VCaP (cell line): Measurements from ENCODE around the gene CHRNA9.
A peak's percentile ranks its signal among the peaks of the same experiment; 100 is the strongest.

Experiments
- H3K27ac ChIP-seq: fragments of 450-650 bp; 2 replicates; pipeline ENCODE4 v1.5.1; 2017
- TF ChIP-seq, protein P1 (sequence below): fragments of 450-650 bp; conservative IDR thresholded peaks from 2 replicates; pipeline ENCODE4 v1.5.1; 2017; ENCODE audit warnings: mild to moderate bottlenecking, moderate library complexity

Gene CHRNA9

GRCh38 chr4:40349561-40350198 lies 14.5 kb downstream of the CHRNA9 start:
- H3K27ac ChIP-seq = no peak overlapping the region
- TF ChIP-seq, protein P1, sequence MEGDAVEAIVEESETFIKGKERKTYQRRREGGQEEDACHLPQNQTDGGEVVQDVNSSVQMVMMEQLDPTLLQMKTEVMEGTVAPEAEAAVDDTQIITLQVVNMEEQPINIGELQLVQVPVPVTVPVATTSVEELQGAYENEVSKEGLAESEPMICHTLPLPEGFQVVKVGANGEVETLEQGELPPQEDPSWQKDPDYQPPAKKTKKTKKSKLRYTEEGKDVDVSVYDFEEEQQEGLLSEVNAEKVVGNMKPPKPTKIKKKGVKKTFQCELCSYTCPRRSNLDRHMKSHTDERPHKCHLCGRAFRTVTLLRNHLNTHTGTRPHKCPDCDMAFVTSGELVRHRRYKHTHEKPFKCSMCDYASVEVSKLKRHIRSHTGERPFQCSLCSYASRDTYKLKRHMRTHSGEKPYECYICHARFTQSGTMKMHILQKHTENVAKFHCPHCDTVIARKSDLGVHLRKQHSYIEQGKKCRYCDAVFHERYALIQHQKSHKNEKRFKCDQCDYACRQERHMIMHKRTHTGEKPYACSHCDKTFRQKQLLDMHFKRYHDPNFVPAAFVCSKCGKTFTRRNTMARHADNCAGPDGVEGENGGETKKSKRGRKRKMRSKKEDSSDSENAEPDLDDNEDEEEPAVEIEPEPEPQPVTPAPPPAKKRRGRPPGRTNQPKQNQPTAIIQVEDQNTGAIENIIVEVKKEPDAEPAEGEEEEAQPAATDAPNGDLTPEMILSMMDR = no peak

GRCh38 chr4:40350627-40351227 lies 15.6 kb downstream of the CHRNA9 start:
- no peak overlapping the region for H3K27ac ChIP-seq
- TF ChIP-seq, protein P1 = no peak

DNA sequence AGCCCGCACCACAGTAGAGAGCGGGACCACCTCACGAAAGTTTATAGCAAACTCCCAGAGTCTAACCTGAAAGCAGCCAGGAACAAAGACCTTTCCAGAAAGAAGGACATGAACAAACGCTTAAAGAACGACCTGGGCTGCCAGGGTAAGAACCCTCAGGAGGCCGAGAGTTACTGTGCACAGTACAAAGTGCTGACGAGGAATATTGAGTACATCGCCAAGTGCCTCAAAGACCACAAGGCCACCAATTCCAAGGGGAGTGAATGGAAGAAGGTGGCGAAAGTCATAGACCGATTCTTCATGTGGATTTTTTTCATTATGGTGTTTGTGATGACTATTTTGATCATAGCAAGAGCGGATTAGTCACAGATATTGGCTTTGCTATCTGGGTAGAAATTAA lies 19.0 kb downstream of the CHRNA9 start:
- TF ChIP-seq, protein P1 = no peak
- H3K27ac ChIP-seq = no peak overlapping the region

DNA sequence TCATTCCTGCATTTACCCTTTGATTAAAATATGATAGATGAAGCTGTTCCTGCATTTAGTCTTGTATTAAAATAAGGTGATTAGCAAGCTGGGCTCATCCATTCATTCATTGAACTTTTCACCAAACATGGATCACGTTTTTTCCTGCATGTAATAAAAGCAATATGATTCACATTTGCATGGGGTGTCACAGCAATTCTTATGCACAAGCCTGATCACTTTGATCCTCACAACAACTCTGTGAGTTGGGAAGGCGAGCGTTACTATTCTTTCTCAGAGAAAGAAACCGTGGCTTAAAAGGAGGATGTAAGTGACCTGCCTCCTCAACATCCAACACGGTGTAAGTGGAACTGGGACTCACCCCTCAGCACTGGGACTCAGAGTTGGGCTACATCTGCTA lies 20.0 kb downstream of the CHRNA9 start:
- TF ChIP-seq, protein P1 = no peak
- H3K27ac ChIP-seq = no peak overlapping the region

GRCh38 chr4:40357738-40358137 lies 22.6 kb downstream of the CHRNA9 start:
- TF ChIP-seq, protein P1 = no peak
- H3K27ac ChIP-seq = no peak overlapping the region

DNA sequence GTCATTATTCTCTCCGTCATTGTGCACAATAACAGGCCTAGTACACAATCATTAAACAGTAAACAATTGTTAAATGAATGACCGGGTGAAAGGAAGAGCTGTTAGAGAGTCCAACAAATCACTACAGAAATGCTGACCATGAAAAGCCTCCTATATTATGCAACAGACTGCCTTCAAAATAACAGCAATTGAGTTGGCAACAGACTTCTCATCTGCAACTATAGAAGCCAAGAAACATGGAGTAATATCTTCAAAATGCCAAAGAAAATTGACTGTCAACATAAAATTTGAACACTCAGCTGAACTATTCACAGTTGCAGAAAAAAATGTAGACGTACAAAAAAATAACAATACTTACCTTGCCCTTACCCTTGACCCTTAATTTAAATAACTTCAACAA lies 26.2 kb downstream of the CHRNA9 start:
- H3K27ac ChIP-seq = no peak overlapping the region
- TF ChIP-seq, protein P1 = no peak

GRCh38 chr4:40363382-40363920 lies 28.3 kb downstream of the CHRNA9 start:
- TF ChIP-seq, protein P1 = no peak
- peak overlapping the region; percentile 57 for H3K27ac ChIP-seq
